ENCODE measurements around the gene GDF2. TPM values are rescaled to one million over a fixed set of nuclear protein-coding genes. Genes with fewer than 3 reads are reported as not detected.

The GDF2 gene
- total RNA-seq, 1 donor from 2014 or later: not detected

DNA sequence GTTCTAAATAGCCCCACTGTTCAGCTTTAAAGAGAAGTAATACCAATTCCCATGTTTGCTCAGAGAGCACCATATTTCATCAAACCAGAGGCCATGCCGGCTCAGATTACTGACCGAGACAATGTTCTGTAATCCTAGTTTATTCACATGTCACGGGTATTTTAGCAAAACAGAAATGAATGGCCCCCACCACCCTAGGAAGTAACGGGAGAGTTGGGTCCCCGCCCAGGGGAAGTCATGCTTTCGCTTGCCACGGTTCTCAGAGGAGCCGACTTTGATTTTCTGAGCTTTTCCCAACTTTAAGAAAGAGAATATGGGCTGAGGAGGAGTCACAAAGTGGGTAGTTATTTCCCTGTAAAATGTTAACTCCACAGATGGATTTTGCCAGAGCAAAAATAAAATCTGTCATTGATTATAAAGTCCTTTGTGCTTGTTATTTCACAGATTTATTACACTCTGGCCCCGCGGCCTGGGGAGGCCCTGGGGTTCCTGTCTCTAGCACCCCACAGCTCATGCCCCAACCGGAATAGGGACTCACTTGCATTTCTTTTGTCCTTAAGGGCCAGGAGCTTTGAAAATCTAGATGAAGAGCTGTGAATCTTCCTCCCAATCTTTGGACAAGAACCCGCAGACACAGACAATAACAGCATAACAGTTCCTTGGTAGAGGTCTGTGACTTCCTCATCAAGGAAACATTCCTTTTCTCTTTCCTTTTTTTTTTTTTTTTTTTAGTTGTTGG, 25.9 kb upstream of the GDF2 start:
- peaks cover 87% of the 10 kb centered on the region for H3K27me3 Mint-ChIP-seq
- no peak overlapping the region for H3K4me3 Mint-ChIP-seq (ENCODE audit: low read depth)
- no peaks in the 10 kb centered on the region for H3K9me3 Mint-ChIP-seq (ENCODE audit: low read depth)
- TF ChIP-seq, protein P1, sequence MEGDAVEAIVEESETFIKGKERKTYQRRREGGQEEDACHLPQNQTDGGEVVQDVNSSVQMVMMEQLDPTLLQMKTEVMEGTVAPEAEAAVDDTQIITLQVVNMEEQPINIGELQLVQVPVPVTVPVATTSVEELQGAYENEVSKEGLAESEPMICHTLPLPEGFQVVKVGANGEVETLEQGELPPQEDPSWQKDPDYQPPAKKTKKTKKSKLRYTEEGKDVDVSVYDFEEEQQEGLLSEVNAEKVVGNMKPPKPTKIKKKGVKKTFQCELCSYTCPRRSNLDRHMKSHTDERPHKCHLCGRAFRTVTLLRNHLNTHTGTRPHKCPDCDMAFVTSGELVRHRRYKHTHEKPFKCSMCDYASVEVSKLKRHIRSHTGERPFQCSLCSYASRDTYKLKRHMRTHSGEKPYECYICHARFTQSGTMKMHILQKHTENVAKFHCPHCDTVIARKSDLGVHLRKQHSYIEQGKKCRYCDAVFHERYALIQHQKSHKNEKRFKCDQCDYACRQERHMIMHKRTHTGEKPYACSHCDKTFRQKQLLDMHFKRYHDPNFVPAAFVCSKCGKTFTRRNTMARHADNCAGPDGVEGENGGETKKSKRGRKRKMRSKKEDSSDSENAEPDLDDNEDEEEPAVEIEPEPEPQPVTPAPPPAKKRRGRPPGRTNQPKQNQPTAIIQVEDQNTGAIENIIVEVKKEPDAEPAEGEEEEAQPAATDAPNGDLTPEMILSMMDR (IDR thresholded peaks at IDR 0.05; ENCODE audit: unreplicated experiment): no peak
- no peak overlapping the region for H3K27ac Mint-ChIP-seq
- DNase-seq (ENCODE audit: low spot score, unreplicated experiment): no peak
- peaks cover 2% of the 10 kb centered on the region for H3K4me1 Mint-ChIP-seq (ENCODE audit: low read depth)
- H3K36me3 Mint-ChIP-seq (ENCODE audit: insufficient read depth): no peaks in the 10 kb centered on the region

- no peaks in the 10 kb centered on the region for H3K36me3 Mint-ChIP-seq (ENCODE audit: insufficient read depth)
- H3K27ac Mint-ChIP-seq: no peak overlapping the region
- peaks cover 86% of the 10 kb centered on the region for H3K27me3 Mint-ChIP-seq
- DNase-seq (ENCODE audit: low spot score, unreplicated experiment): no peak
- TF ChIP-seq, protein P1 (IDR thresholded peaks at IDR 0.05; ENCODE audit: unreplicated experiment): no peak
- H3K9me3 Mint-ChIP-seq (ENCODE audit: low read depth): no peaks in the 10 kb centered on the region
- H3K4me1 Mint-ChIP-seq (ENCODE audit: low read depth): peaks cover 2% of the 10 kb centered on the region
- H3K4me3 Mint-ChIP-seq (ENCODE audit: low read depth): no peak overlapping the region
These were observed 25.3 kb upstream of the GDF2 start for GRCh38 chr10:47296941-47297340.

- H3K27me3 Mint-ChIP-seq: peaks cover 90% of the 10 kb centered on the region
- no peaks in the 10 kb centered on the region for H3K9me3 Mint-ChIP-seq (ENCODE audit: low read depth)
- H3K27ac Mint-ChIP-seq: no peak overlapping the region
- no peak overlapping the region for H3K4me3 Mint-ChIP-seq (ENCODE audit: low read depth)
- no peaks in the 10 kb centered on the region for H3K36me3 Mint-ChIP-seq (ENCODE audit: insufficient read depth)
- TF ChIP-seq, protein P1 (IDR thresholded peaks at IDR 0.05; ENCODE audit: unreplicated experiment): no peak
- H3K4me1 Mint-ChIP-seq (ENCODE audit: low read depth): peaks cover 2% of the 10 kb centered on the region
- no peak for DNase-seq (ENCODE audit: low spot score, unreplicated experiment)
These were observed 24.3 kb upstream of the GDF2 start for GRCh38 chr10:47297866-47298540.

DNA sequence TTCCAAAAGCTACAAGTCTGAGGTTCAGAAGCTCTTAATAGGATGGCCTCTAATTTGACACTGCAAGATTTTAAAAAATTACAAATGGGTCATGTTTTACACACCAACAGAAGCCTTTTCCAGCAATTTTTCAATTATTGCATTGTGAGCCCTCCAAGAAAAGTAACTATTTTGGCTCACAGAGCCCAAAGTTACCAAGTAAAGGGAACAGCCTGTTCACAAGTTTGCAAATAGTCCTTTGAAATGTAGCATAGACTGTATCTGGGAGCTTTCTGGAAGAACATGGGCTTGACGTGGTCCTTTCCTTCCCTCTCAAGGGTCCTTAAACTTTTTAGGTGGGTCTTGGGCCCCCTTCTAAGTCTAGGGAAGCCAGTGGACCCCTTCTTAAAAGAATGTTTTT, 23.5 kb upstream of the GDF2 start:
- TF ChIP-seq, protein P1 (IDR thresholded peaks at IDR 0.05; ENCODE audit: unreplicated experiment): no peak
- peaks cover 2% of the 10 kb centered on the region for H3K4me1 Mint-ChIP-seq (ENCODE audit: low read depth)
- H3K4me3 Mint-ChIP-seq (ENCODE audit: low read depth): no peak overlapping the region
- H3K36me3 Mint-ChIP-seq (ENCODE audit: insufficient read depth): no peaks in the 10 kb centered on the region
- H3K27me3 Mint-ChIP-seq: peaks cover 90% of the 10 kb centered on the region
- H3K27ac Mint-ChIP-seq: no peak overlapping the region
- no peaks in the 10 kb centered on the region for H3K9me3 Mint-ChIP-seq (ENCODE audit: low read depth)
- DNase-seq (ENCODE audit: low spot score, unreplicated experiment): no peak

DNA sequence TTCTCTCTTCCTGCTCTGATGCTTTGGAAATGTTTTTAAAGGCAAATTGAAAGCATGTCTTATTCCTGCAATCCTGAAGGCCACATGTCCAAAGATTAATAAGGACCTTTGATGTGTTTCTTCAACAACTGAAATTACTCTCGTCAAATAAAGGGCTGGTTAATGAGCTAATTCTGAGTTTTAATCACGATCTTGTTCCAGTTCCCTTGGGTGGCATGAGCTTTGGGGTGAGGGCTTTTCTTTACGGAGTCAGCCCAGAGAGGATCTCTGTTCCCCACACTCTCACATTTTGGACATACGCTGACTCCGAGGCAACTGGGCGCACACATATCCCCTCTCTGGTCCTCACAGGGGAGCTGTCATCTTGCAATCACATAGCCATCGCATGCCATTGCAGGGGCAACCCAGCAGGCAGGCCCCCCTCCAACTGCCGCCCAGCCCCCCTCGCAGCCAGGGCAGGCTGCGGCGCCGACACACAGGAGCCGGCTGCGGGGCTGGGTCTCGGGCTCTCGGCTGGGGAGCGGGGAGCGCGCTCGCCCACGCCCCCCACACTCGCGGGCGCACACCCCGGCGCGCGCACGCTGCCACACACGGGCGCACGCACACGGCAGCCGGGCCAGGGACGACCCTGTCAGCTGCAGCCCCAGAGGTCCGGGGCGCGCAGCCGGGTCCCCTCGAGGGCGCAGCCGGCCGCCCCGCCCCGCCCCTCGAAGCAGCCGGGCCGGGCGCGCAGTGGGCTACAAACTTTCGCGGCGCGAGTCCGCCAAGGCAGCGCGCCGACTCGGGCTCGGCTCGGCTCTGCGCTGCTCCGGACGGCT, 22.4 kb upstream of the GDF2 start, which contains the start of gene GDF10:
GDF10 (plus strand) TSS at position 587 of the 818 bp plus-strand sequence. CDS start 455 bp downstream, outside the sequence.
- H3K4me1 Mint-ChIP-seq (ENCODE audit: low read depth): peaks cover 2% of the 10 kb centered on the region
- no peaks in the 10 kb centered on the region for H3K36me3 Mint-ChIP-seq (ENCODE audit: insufficient read depth)
- no peak for DNase-seq (ENCODE audit: low spot score, unreplicated experiment)
- TF ChIP-seq, protein P1 (IDR thresholded peaks at IDR 0.05; ENCODE audit: unreplicated experiment): no peak
- peak within 1 kb of the TSS; percentile 65 for H3K4me3 Mint-ChIP-seq (ENCODE audit: low read depth)
- peaks cover 91% of the 10 kb centered on the region for H3K27me3 Mint-ChIP-seq
- H3K9me3 Mint-ChIP-seq (ENCODE audit: low read depth): no peaks in the 10 kb centered on the region
- H3K27ac Mint-ChIP-seq: no peak within 1 kb of the TSS
